Fibroblast of lung (primary cell): Measurements from ENCODE around the gene PPP1R1B. TPM values are rescaled to one million over a fixed set of nuclear protein-coding genes. Genes with fewer than 3 reads are reported as not detected.

Source experiments
- DNase-seq, 2 donors: peaks; one replicate each; pipeline versions ENCODE4 v3.0.0 to v3.0.0-alpha.2; 2010; ENCODE audit warnings: low read depth in 2 of 2
- H2AFZ ChIP-seq: 2 replicates; pipeline ENCODE4 v1.5.1; 2012; ENCODE audit warnings: low read length, control low read depth, inconsistent platforms
- H3K27ac ChIP-seq: 2 replicates; pipeline ENCODE4 v1.5.1; 2011; ENCODE audit warnings: low read length, control low read depth; ENCODE audit not compliant: insufficient read depth
- H3K27me3 ChIP-seq: 2 replicates; pipeline ENCODE4 v1.5.1; 2011; ENCODE audit warnings: mild to moderate bottlenecking, low read length; ENCODE audit not compliant: control insufficient read depth, insufficient read depth
- H3K36me3 ChIP-seq: 2 replicates; pipeline ENCODE4 v1.5.1; 2011; ENCODE audit warnings: low read length; ENCODE audit not compliant: control insufficient read depth, insufficient read depth
- H3K4me1 ChIP-seq: 2 replicates; pipeline ENCODE4 v1.5.1; 2011; ENCODE audit warnings: low read length; ENCODE audit not compliant: control insufficient read depth, insufficient read depth; ENCODE audit errors: extremely low read depth
- H3K4me2 ChIP-seq: 2 replicates; pipeline ENCODE4 v1.5.1; 2011; ENCODE audit warnings: low read length, control low read depth; ENCODE audit not compliant: insufficient read depth; ENCODE audit errors: extremely low read depth
- H3K4me3 ChIP-seq, 4 experiments: fragments of 200-600 bp in 1 of 4; sonication (generic) in 1 of 4; replicated peaks in 1 of 4; 2 replicates each; pipeline ENCODE4 v1.5.1; 2011 to 2016; ENCODE audit warnings: low read length in 4 of 4, low read depth in 3 of 4, mild to moderate bottlenecking in 3 of 4, control low read depth in 2 of 4, inconsistent platforms in 1 of 4, mixed read lengths in 1 of 4; ENCODE audit not compliant: insufficient read depth in 1 of 4; ENCODE audit errors: control extremely low read depth in 1 of 4
- H3K79me2 ChIP-seq: 2 replicates; pipeline ENCODE4 v1.5.1; 2012; ENCODE audit warnings: mild to moderate bottlenecking, low read length, inconsistent platforms; ENCODE audit not compliant: control insufficient read depth, insufficient read depth
- H3K9ac ChIP-seq: 2 replicates; pipeline ENCODE4 v1.5.1; 2011; ENCODE audit warnings: mild to moderate bottlenecking, low read length, control low read depth; ENCODE audit not compliant: insufficient read depth
- H3K9me3 ChIP-seq: 2 replicates; pipeline ENCODE4 v1.5.1; 2012; ENCODE audit warnings: low read depth, low read length; ENCODE audit not compliant: control insufficient read depth, insufficient read depth
- H4K20me1 ChIP-seq: 2 replicates; pipeline ENCODE4 v1.5.1; 2011; ENCODE audit warnings: low read length; ENCODE audit not compliant: control insufficient read depth, insufficient read depth; ENCODE audit errors: extremely low read depth
- EZH2 ChIP-seq: IDR thresholded peaks from 2 replicates; pipeline ENCODE4 v1.5.1; 2012; ENCODE audit warnings: low read length, control low read depth, mild to moderate bottlenecking; ENCODE audit errors: missing control alignments
- polyA plus RNA-seq, 2 donors: library from polyadenylated mRNA; depleted of rRNA in 1 of 2; stranded (reverse) in 1 of 2; unstranded in 1 of 2; fragments of >200 nt; gene quantifications; 2 replicates each; pipeline ENCODE4 v1.2.1, GENCODE V29; 2011 to 2012; ENCODE audit warnings: missing spikeins in 1 of 2
- total RNA-seq: library from RNA; depleted of rRNA; stranded (reverse); fragments of >200 nt; gene quantifications from 2 replicates; pipeline ENCODE4 v1.2.1, GENCODE V29; 2014
- TF ChIP-seq, protein P1 (sequence below), 2 donors: IDR thresholded peaks in 1 of 2; conservative IDR thresholded peaks in 1 of 2; 1 replicate in 1 of 2; 2 replicates in 1 of 2; pipeline ENCODE4 v1.5.1; 2011 to 2012; ENCODE audit warnings: low read length in 2 of 2, control low read depth in 1 of 2, inconsistent platforms in 1 of 2, low read depth in 1 of 2, mild to moderate bottlenecking in 1 of 2

The PPP1R1B gene
- total and polyA plus RNA-seq, 2 donors (not counting 1 experiment from before 2014, with no cell fraction given): under 0.01 to 0.05 TPM

DNA sequence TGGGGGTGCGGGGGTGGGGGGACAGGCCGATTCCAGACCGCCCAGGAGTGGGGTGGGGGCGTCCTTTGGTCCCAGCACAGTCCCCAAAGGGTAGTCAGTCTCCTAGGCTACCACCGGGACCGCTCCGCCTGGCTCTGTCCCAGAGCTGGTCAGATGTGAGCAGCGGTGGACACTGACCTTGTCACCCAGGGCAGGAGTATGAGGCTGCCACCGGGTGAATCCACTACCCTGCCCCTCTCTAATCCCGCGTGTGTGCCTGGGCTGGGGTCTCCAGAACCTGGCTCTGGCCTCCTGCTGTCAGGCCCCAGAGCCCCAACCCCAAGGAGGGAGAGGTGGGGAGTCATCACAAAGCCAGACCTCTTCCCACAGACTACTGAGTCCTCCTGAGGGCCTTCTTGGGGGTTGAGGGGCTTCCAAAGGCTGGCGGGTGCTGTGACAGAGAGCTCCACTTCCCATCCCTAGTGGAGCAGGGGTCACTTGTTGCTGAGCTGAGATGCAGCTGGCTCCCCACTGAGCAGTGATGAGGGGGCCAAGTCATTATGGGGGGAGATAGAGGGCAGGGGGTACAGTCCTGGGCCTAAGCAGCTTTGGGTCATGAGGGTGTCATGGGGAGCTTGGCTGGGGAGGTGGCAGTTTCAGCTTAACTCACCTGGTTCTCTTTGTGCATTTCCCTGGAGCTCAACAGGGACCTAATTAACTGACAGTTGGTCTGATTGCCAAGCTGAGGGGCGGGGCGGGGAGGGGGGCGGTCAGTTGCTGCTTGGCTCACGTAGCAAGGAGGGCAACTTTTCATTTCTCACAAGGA is 1.2 kb downstream of the PPP1R1B start:
- H2AFZ ChIP-seq: no peak overlapping the region
- H3K27me3 ChIP-seq: peaks cover 56% of the 10 kb centered on the region
- H3K4me1 ChIP-seq: no peaks in the 10 kb centered on the region

DNA sequence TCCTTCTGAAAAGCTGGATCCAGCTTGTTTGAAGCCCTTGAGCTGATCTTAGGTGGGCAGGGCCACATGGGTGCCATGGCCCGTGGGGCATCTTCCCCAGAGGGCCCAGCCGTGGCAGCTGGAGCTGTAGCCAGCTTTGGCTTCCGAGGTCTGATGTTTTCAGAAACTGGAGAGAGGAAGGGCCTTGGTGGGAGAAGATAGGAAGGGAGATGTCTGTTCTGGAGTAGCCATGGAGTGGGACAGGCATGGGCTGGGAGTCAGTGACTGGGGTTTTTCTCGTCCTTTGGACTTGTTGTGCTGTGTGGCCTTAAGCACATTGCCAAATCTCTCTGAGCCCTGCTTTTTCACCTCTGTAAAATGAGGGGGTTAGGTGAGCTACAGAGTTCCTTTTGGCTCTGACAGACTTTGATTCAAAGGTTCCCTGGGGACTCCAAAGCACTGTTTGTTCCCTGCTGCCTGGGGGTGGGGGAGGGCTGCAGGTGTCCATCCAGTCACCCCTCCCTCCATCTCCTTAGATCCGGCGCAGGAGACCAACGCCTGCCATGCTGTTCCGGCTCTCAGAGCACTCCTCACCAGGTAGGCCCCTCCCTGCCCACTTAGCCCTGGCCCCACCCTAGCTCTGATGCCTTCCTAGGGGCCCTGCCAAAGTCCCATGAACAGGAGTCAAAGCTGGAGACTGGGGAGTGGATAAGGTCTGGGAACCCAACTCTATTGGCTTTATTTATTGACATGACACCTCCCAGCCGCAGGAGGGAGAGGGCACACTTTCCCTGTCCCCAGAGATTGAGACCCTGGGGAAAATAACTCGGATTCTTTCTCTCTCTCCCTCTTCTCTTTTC is 2.1 kb downstream of the PPP1R1B start:
- no peak for DNase-seq
- Histone ChIP-seq H3K27ac (no peak overlapping the region), H3K4me2 (no peak overlapping the region), H3K4me3 (no peak overlapping the region), H3K79me2 (no peaks in the 10 kb centered on the region), H3K9ac (no peak overlapping the region), H3K4me1 (no peaks in the 10 kb centered on the region), H3K9me3 (no peaks in the 10 kb centered on the region), H2AFZ (no peak overlapping the region), H4K20me1 (no peaks in the 10 kb centered on the region), H3K36me3 (no peaks in the 10 kb centered on the region), H3K27me3 (peaks cover 56% of the 10 kb centered on the region)
- TF ChIP-seq, protein P1, sequence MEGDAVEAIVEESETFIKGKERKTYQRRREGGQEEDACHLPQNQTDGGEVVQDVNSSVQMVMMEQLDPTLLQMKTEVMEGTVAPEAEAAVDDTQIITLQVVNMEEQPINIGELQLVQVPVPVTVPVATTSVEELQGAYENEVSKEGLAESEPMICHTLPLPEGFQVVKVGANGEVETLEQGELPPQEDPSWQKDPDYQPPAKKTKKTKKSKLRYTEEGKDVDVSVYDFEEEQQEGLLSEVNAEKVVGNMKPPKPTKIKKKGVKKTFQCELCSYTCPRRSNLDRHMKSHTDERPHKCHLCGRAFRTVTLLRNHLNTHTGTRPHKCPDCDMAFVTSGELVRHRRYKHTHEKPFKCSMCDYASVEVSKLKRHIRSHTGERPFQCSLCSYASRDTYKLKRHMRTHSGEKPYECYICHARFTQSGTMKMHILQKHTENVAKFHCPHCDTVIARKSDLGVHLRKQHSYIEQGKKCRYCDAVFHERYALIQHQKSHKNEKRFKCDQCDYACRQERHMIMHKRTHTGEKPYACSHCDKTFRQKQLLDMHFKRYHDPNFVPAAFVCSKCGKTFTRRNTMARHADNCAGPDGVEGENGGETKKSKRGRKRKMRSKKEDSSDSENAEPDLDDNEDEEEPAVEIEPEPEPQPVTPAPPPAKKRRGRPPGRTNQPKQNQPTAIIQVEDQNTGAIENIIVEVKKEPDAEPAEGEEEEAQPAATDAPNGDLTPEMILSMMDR (conservative IDR thresholded peaks at IDR 0.05 in 1 of 2, IDR thresholded peaks at IDR 0.05 in 1 of 2; ENCODE audit: low read depth in 1 of 2, low read length in 2 of 2): no peak
- no peak for TF ChIP-seq EZH2

More for the DNA sequence above, 1.2 kb downstream of the PPP1R1B start:
- Histone ChIP-seq H3K9me3 (no peaks in the 10 kb centered on the region), H3K27ac (no peak overlapping the region), H3K4me3 (no peak overlapping the region), H3K36me3 (no peaks in the 10 kb centered on the region), H4K20me1 (no peaks in the 10 kb centered on the region), H3K79me2 (no peaks in the 10 kb centered on the region), H3K4me2 (no peak overlapping the region), H3K9ac (no peak overlapping the region)
- no peak for DNase-seq
- TF ChIP-seq, protein P1 (conservative IDR thresholded peaks at IDR 0.05 in 1 of 2, IDR thresholded peaks at IDR 0.05 in 1 of 2; ENCODE audit: low read depth in 1 of 2, low read length in 2 of 2): no peak
- TF ChIP-seq EZH2: peak; percentile 81

DNA sequence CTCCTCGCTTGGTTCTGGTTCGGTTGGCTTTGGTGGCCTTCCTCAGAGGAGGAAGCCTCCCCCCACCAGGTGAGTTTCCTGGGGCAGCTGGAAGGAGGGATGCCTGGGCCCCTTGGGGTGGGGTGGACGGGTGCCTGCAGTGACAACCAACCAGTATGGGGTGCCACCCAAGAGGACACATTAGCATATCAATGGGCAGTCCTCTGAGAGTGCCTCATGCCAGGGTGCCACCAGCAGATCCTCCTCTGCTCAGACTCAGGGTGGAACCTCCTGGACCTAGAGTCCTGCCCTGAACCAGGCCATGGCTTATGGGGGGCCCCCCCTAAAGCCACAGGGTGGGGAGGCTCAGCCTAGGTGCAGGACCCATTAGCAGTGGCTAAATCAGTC is 2.7 kb downstream of the PPP1R1B start:
- TF ChIP-seq, protein P1 (conservative IDR thresholded peaks at IDR 0.05 in 1 of 2, IDR thresholded peaks at IDR 0.05 in 1 of 2; ENCODE audit: low read depth in 1 of 2, low read length in 2 of 2): no peak
- TF ChIP-seq EZH2: no peak
- no peak overlapping the region for H3K9ac ChIP-seq
- H3K79me2 ChIP-seq: no peaks in the 10 kb centered on the region
- H3K9me3 ChIP-seq: no peaks in the 10 kb centered on the region
- H3K4me3 ChIP-seq: no peak overlapping the region
- no peak for DNase-seq
- H3K27me3 ChIP-seq: peaks cover 56% of the 10 kb centered on the region
- H3K4me2 ChIP-seq: no peak overlapping the region
- H4K20me1 ChIP-seq: no peaks in the 10 kb centered on the region
- H2AFZ ChIP-seq: no peak overlapping the region
- no peaks in the 10 kb centered on the region for H3K4me1 ChIP-seq
- H3K27ac ChIP-seq: no peak overlapping the region
- no peaks in the 10 kb centered on the region for H3K36me3 ChIP-seq
